Thyroid gland (tissue), 4 donors: ENCODE results near the gene BCAS3.

Experiments used
- CTCF ChIP-seq, 6 experiments: fragments of 200-600 bp in 3 of 6; fragments of 450-650 bp in 3 of 6; sonication (generic) in 3 of 6; IDR thresholded peaks; one replicate each; pipeline ENCODE4 v1.5.1; 2016 to 2019; ENCODE audit warnings: antibody characterized with exemption in 6 of 6, mild to moderate bottlenecking in 2 of 6, inconsistent platforms in 1 of 6, moderate library complexity in 1 of 6
- POLR2A ChIP-seq, 2 donors: fragments of 450-650 bp; IDR thresholded peaks; one replicate each; pipeline ENCODE4 v1.6.1; 2017; ENCODE audit warnings: antibody characterized with exemption in 2 of 2, mild to moderate bottlenecking in 2 of 2, moderate library complexity in 1 of 2

- TF ChIP-seq CTCF (IDR thresholded peaks at IDR 0.05) (no peak), POLR2A (IDR thresholded peaks at IDR 0.05) (no peak)
Measured at GRCh38 chr17:61354895-61355874, 677.5 kb downstream of the BCAS3 start.
